HG02981 (cell line): ENCODE measurements around the gene DGCR8.

Experiments
- ATAC-seq: cut with Tn5 transposase; IDR thresholded peaks from one replicate; pipeline ENCODE4 v1.9.1; 2021; ENCODE audit warnings: mild to moderate bottlenecking, moderate library complexity; ENCODE audit not compliant: unreplicated experiment

Gene DGCR8

DNA sequence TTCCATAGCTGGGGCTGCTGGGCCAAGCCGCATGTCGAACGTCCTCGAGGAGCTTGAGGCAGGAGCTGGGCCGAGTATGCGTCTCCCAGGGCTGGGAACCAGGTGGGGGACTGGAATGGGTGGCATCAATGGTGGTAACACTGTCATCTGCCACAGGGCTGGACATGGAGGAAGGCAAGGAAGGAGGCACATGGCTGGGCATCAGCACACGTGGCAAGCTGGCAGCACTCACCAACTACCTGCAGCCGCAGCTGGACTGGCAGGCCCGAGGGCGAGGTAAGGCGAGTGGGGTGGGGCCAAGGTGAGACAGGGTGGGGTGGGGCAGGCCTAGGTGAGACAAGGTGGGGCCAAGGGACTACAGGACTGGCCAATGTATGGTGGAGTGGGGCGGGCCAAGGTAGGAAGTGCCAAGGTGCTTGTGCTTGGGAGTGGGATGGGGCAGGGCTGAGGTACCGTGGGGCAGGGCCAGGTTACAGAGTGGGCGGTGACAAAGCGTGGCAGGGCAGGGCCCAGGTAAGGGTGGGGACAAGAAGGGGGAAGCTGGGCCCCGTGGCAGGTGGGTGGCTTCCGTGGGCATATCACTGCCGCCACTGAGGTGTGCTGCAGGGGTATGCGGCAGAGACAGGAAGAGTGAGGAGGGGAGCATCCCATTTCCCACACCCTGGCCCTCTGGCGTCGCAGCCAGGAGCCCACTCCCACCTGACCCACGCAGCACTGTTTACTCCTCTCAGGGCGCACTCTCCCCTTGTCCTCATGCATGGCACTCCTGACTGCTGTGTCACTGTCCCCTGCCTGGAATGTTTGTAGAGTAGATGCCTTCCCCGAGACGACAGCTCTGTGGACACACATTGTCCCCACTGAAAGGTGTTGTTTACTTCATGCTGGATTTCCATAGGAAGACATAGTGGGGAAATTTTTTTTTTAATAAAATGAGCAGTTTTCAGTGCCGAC is 27.5 kb upstream of the DGCR8 start:
- ATAC-seq, result no peak

DNA sequence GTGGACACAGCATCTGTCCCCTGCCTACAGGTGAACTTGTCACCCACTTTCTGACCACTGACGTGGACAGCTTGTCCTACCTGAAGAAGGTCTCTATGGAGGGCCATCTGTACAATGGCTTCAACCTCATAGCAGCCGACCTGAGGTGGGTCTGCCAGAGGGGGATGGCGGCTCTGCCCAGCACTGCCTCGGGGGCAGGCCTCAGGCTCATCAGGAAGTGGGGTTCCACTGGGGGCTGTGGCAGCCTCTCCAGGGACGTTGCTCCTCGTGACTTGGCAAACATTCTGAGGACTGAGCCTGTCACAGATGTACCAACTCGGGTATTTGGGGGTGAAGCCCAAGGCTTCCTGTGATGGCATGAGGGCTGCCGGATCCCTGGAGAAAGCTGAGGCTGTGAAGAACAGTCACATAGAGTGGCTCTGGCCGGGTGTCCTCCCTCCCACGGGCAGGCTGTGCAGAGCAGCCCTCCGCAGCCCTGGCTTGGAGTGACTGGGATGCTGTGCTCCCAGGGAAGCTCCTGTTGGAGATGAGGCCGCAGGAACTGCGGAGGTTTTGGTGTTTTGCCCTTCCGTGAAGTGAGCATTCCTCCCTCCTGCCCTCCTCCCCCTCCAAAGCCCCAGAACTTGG is 26.5 kb upstream of the DGCR8 start:
- no peak for ATAC-seq

DNA sequence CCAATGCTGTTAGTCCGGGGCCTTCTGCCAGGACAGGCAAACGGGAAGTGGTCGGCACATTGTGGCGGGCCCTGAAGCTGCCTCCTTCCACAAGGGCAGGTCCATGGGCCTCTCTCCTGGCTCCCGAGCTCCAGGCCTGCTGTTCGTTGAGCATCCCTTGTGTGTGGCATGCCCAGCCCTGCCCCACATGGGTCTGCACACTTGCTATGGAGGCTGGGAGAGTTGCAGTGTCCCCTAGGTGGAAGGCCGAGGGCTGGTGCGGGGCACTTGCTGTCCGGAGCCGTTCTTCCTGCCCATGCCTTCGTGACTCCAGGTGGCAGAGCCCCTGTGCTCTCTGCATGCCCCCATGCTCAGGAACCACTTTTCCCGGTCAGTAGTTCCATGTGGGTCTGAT is 26.0 kb upstream of the DGCR8 start:
- no peak for ATAC-seq

DNA sequence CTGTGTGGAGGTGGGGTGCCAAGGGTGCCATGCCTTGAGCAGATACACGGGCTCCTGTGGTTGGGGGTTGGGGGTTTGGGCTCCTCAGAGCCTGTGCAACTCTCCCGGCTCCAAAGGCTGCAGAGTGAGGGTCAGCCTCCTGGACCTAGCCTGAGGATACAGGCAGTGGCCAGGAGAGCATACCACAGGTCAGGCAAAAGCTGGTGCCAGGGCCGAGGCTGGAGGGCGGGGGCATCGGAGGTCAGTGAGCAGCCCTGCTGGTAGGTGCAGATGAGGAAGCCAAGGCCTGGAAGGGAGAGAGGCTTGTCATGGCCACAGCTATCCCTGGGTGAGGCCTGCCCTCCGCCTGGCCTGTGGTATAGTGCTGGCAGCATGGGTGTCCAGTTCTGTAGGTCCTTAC is 25.6 kb upstream of the DGCR8 start:
- ATAC-seq, result no peak

DNA sequence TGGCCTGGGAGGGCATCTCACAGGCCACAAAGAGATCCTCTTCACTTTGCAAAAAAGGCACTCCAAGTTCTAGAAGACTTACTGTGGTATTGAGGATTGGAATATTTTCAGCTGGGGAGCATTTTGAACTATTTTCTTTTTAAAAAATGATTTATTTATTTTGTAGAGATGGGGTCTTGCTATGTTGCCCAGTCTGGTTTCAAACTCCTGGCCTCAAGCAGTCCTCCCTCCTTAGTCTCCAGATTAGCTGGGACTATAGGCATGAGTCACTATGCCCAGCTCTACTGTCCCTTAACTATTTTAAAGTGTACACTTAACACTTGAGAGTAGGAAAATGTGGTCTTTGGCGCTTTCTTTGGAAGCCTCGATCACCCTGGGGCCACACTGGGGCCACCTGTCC is 24.9 kb upstream of the DGCR8 start:
- no peak for ATAC-seq

DNA sequence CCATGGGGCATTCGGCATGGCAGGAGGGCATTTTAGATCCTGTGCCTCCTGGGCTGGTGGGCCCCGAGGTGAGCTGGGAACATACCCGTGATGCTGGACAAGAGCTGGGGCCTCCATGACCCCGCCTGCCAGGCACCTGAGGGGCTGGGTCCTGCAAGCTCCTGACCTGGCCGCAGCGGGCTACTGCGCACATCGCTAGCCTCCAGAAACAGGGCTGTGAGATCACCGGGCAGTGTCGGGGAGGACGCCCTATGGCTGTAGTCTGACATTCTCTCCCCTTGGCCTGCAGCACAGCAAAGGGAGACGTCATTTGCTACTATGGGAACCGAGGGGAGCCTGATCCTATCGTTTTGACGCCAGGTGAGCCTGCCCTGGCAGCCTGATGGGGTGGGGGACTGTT is 24.4 kb upstream of the DGCR8 start:
- no peak for ATAC-seq

DNA sequence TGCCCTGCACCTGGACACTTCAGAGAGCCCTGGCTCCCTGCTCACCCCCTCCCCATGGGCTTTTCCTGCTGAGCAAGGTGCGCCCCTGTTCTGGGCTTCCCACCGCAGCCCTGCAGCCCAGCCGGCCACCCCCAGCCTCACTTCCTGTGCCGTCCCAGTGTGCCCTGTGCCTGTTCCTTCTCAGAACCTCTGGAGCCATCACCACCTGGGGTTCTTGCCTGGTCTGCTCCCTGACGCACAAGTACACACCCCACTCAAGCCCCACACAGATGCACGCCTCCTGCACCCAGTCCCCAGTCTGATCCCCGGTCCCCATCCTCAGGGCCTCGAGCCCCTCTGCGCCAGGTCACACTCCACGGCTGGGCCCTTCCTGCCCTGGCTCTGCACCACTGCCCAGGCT is 23.9 kb upstream of the DGCR8 start:
- ATAC-seq, result no peak

DNA sequence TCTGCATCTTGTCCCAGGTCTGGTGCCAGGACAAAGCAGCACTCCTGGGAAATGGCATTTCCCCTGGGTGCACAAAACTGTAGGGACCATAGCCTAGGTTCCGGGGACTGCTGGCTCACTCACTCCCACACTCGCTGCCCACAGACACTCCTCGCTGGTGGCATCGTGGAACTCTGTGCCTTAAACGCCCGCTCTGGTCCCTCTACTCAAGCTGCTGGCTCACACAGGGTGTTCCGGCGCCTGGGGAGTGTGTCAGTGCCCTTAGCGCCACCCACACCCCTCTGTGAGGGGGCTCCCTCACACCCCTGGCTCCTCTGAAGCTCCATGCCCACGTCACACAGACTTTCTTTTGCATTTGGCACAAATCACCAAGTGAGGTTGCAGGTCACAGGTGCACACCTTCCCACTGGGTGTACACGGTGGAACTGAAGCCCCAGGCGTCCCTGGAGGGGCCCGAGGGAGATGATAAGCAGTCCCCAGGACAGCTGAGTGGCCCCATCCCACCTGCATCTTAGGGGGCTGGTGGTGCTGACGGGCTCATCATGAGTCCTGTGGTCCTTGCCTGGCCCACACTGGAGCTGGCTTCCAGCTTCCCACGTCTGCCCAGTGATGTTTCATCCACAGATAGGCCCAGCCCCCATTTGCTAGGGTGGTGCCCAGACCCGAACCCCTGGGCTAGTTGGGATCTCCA is 23.2 kb upstream of the DGCR8 start:
- ATAC-seq, result no peak

DNA sequence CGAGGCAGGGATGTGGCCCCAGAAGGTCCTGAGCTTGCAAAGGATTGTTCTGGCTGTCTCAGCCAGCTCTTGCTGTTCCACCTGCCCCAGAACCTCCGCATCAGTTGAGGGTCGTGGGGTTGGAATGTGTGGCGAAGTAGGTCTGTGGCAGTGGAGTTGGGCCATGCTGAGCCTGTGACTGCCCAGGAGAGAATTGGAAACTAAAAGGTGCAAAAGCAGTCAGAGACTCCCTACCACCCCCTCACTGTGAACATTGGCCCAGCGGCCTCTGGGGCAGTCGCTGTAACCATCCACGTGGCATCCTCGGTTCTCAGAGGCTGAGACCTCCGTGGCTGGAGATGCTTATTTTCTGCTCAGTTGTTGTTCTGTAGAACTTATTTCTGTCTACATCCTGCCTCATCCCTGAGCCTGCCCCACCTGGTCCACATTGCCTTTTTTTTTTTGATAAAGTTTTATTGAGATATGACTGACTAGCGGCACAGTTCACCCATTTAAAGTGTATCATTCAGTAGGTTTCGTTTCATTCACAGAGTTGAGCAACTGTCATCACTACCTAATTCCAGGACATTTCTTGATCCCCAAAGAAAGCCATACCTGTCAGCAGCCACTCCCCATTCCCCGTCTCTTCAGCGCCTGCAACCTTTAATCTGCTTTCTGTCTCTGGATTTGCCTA is 22.3 kb upstream of the DGCR8 start:
- no peak for ATAC-seq

DNA sequence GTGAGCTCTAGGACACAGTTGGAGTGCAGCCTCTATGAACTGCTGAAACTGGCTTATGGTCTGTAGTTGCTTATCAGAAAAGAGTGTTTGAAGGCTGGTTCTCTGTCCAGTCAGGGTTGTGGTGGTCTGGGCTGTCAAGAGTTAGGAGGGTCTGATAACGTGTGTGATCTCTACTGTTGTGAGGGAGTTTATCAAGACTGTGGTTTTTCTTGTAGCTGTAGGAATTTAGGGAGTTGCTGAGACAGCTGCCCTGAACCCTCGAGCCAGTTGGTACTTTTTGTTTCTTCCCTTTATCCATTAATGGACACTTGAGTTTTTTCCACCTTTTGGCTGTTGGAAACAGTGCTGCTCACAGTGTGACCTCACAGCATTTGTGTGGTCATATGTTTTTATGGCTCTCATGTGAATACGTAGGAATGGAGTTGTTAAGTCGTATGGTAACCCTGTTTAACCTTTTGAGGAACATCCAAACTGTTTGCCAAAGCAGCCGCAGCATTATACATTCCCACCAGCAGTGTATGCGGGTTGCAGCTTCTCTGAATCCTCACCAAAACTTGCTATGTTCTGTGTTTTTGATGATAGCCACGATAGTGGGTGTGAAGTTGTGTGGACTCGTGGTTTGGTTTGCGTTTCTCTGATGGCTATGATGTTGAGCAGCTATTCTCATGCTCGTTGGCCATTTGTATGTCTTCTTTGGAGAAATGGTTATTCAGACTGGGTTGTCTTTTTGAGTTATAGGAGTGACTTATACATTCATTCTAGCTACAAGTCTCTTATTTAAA is 20.9 kb upstream of the DGCR8 start:
- no peak for ATAC-seq

DNA sequence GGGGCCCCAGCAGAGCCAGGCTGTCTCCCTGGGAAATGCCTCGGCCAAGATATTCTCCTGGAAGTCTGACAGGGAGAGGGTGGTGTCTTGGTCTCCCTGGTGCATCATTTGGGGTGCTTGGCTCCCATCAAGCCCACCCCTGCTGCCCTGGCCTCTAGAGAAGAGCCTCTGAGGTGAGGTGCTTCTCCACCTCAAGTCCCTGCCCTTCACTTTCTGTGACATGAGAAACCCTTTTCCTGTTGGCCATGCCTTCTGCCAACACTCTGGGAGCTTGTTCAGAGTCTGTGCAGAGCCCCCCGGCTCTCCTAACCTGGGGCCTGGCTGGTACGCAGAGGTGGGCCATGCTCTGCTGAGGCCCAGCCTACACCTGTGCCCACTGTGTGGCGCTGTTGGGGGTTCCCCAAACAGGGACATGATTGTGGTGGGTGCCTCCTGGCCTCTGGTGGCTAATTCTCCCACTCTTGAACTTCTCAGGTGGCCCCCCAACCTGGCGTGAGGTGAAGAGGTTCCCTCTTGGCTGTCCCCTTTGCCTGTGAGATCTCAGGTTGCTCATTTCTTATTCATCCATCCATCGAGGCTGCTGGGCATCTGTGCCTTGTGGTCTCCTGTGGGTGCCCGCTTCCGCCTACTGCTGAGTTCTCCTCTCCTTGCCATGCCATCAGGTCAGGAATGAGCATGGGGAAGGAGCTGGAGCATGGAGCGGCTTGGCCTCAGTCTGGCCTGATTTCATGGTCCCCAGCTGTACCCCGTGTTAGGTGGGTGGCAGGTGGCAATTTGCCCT is 19.2 kb upstream of the DGCR8 start:
- ATAC-seq, result no peak

DNA sequence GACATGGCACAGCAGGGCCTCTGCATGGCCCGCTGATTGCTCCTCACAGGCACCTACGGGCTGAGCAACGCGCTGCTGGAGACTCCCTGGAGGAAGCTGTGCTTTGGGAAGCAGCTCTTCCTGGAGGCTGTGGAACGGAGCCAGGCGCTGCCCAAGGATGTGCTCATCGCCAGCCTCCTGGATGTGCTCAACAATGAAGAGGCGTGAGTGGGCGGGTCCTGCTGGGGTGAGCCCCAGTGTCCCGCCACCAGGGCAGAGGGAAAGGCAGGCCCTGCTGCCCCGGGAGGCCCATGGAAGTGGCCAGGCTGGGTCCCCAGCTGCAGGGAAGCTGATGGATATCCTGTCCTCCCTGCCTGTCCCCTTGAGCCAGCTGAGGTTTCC is 18.6 kb upstream of the DGCR8 start:
- no peak for ATAC-seq

DNA sequence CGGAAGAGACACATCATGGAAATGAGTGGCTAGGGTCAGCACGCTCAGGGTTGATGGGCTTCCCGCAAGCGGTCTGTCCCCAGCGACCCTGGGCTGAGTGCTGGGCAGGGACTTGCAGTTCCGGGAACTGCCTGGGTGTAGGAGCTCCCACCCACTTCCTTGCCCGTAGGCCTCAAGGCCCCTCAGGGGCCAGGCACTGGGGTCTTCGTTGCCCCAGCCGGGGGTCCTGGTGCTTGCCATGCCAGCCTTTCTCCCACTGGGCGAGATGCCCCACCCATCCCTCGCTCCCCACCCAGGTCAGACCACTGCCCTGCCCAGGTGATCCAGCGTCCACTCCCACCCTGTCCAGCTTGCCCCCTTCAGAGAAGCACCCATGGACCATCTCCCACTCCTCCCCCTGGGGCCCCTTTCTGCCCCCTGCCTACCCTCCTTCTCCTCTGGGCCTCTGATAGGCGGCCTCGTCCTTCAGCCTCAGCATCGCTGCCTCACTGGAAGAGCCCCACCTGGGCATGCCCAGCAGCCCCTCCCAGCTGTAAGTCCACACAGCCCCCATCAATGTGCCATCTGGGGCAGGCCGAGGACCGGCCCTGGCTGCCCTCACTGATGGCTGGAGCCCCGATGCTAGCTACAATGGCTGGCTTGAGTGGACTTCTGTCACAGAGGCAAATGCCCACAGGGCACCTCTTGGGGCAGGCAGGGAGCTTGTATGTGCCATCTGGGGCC is 17.8 kb upstream of the DGCR8 start:
- no peak for ATAC-seq

DNA sequence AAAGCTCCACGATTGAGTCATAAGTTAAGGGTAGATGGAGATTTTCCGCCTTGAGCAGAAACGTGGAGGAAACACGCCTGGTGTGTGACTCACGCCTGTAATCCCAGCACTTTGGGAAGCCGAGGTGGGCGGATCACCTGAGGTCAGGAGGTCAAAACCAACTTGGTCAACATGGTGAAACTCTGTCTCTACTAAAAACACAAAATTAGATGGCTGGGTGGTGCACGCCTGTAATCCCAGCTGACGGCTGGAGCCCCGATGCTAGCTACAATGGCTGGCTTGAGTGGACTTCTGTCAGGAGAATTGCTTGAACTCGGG is 17.3 kb upstream of the DGCR8 start:
- no peak for ATAC-seq

DNA sequence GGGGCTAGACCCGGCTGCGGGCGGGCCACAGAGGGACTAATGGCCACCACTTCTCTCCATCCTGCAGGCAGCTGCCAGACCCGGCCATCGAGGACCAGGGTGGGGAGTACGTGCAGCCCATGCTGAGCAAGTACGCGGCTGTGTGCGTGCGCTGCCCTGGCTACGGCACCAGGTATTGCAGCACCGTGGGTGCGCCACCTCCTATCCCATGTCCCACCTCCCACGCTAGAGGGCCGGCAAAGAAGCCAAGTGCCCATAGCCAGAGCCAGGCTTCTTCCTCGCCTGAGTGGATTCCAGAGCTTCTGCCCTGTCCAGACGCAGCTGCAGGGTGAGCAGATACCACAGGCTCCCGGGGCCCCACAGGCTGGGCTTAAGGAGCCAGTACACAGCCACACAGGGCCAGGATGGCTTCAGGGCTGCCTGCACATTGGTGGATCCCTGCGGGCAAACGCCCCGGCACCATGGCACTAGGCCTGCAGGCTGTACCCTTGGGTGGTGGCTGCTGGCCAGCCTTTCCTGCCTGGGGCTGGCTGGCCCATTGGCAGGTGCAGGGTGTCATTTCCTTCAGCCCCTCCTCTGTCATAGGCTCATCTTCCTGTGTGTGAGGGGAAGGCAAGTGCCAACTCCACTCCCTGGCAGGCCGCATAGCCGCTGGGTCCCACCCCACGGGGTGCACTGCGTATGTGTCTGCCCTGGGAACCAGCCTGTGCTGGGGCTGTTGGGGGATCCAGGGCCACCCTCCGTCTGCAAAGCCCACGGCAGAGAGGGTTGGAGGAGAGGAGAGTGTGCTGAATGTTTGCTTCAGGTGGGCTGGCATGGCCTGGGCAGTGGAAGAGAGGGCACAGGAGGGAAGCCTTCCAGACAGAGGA is 16.5 kb upstream of the DGCR8 start:
- ATAC-seq, result no peak

DNA sequence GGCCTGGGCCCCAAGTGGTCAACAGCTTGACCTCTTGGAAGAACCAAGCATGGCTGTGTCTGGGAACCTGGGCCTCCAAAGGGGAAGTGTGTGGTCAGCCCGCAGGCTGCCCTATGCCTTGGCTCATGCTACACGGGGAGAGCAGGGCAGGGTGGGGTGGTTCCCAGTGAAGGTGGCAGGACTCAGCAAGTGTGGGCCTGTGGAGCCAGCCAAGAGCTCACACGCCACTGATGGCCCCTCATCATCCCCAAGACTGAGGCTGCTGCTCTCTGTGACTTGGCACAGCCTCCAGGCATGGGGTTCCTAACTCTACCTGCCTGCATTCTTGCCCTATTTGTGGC is 15.9 kb upstream of the DGCR8 start:
- ATAC-seq, result no peak

DNA sequence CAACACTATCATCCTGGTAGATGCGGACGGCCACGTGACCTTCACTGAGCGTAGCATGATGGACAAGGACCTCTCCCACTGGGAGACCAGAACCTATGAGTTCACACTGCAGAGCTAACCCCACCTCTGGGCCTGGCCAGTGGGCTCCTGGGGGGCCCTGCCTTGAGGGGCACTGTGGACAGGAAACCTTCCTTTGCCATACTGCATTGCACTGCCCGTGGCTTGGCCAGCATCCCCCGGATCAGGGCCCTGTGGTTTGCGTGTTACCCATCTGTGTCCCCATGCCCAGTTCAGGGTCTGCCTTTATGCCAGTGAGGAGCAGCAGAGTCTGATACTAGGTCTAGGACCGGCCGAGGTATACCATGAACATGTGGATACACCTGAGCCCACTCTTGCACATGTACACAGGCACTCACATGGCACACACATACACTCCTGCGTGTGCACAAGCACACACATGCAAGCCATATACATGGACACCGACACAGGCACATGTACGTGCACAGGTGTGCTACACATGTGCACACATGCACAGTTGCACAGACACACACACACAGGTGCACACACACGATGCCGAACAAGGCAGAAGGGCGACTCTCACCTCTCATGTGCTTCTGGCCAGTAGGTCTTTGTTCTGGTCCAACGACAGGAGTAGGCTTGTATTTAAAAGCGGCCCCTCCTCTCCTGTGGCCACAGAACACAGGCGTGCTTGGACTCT is 15.3 kb upstream of the DGCR8 start:
- no peak for ATAC-seq
